G401.6 (cell line): ENCODE data around the gene ZXDA.

Source experiments
- FAIRE-seq: peaks from 2 replicates; lab custom pipeline; 2012; peaks lifted over from hg19 to GRCh38; lab: Jason Lieb, UNC

ZXDA gene

GRCh38 chrX:57871463-57871862 is 38.8 kb downstream of the ZXDA start:
- FAIRE-seq: no peak
